ENCODE measurements around the gene YAP1.

Gene YAP1

GRCh38 chr11:102121329-102121728 is 11.1 kb downstream of the YAP1 start:
- no peak overlapping the region for H3K9ac ChIP-seq (ENCODE audit: insufficient read length)
- no peak overlapping the region for H3K27ac ChIP-seq
- no peak overlapping the region for H3K4me3 ChIP-seq
- TF ChIP-seq POLR2AphosphoS5 (IDR thresholded peaks at IDR 0.05; ENCODE audit: borderline replicate concordance, low read depth, low read length) (no peak), EZH2 (IDR thresholded peaks at IDR 0.05) (no peak), FOXP2 (optimal IDR thresholded peaks at IDR 0.05; ENCODE audit: control extremely low read depth, extremely low read length, insufficient read depth) (no peak)
- H3K36me3 ChIP-seq (ENCODE audit: insufficient read depth, low read length): peaks cover 26% of the 10 kb centered on the region; the same call in 1 of the 2 replicates
- DNase-seq (ENCODE audit: low read depth, low spot score): no peak
- H3K9me3 ChIP-seq (ENCODE audit: low read depth, low read length): peaks cover 7% of the 10 kb centered on the region; the same call in 1 of the 2 replicates

- H3K27ac ChIP-seq: no peak overlapping the region
- TF ChIP-seq POLR2AphosphoS5 (IDR thresholded peaks at IDR 0.05; ENCODE audit: borderline replicate concordance, low read depth, low read length): no peak
- no peak for TF ChIP-seq EZH2 (IDR thresholded peaks at IDR 0.05)
- TF ChIP-seq FOXP2 (optimal IDR thresholded peaks at IDR 0.05; ENCODE audit: control extremely low read depth, extremely low read length, insufficient read depth): no peak
- no peak for DNase-seq (ENCODE audit: low read depth, low spot score)
These were observed 24.4 kb downstream of the YAP1 start for GRCh38 chr11:102134597-102134996.

GRCh38 chr11:102135256-102135655 is 25.0 kb downstream of the YAP1 start:
- Histone ChIP-seq H3K36me3 (ENCODE audit: insufficient read depth, low read length) (no peaks in the 10 kb centered on the region), H3K27ac (no peak overlapping the region), H3K4me3 (no peak overlapping the region), H3K9me3 (ENCODE audit: low read depth, low read length) (no peaks in the 10 kb centered on the region), H3K9ac (ENCODE audit: insufficient read length) (no peak overlapping the region)
- TF ChIP-seq EZH2 (IDR thresholded peaks at IDR 0.05): no peak
- no peak for TF ChIP-seq POLR2AphosphoS5 (IDR thresholded peaks at IDR 0.05; ENCODE audit: borderline replicate concordance, low read depth, low read length)
- TF ChIP-seq FOXP2 (optimal IDR thresholded peaks at IDR 0.05; ENCODE audit: control extremely low read depth, extremely low read length, insufficient read depth): no peak
- DNase-seq (ENCODE audit: low read depth, low spot score): no peak

More at GRCh38 chr11:102134597-102134996, 24.4 kb downstream of the YAP1 start:
- Histone ChIP-seq H3K36me3 (ENCODE audit: insufficient read depth, low read length) (no peaks in the 10 kb centered on the region), H3K9me3 (ENCODE audit: low read depth, low read length) (no peaks in the 10 kb centered on the region), H3K9ac (ENCODE audit: insufficient read length) (no peak overlapping the region), H3K4me3 (no peak overlapping the region)

DNA sequence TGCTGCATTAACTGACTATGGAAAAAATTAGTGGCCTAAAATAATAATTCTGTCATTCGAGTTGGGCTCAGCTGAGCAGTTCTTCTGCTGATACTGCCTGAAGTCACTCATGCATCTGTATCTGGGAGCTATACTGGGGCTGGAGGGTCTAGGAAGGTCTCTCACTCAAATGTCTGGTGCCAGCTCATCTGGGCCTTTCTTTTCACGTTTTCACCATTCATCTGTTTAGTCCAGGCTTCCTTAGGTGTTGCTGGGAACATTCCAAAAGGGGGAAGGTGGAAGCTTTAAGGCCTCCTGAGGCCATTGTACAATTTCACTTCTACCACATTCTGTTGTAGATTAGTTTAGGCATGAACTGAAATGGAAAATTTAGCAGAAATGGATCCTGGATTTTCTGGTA is 28.0 kb downstream of the YAP1 start:
- TF ChIP-seq POLR2AphosphoS5 (IDR thresholded peaks at IDR 0.05; ENCODE audit: borderline replicate concordance, low read depth, low read length): no peak
- no peak for TF ChIP-seq EZH2 (IDR thresholded peaks at IDR 0.05)
- TF ChIP-seq FOXP2 (optimal IDR thresholded peaks at IDR 0.05; ENCODE audit: control extremely low read depth, extremely low read length, insufficient read depth): no peak
- no peak overlapping the region for H3K9ac ChIP-seq (ENCODE audit: insufficient read length)
- DNase-seq (ENCODE audit: low read depth, low spot score): no peak
- H3K4me3 ChIP-seq: no peak overlapping the region
- no peaks in the 10 kb centered on the region for H3K9me3 ChIP-seq (ENCODE audit: low read depth, low read length)
- H3K36me3 ChIP-seq (ENCODE audit: insufficient read depth, low read length): no peaks in the 10 kb centered on the region
- peak overlapping the region; percentile 21; the same call in 1 of the 2 replicates for H3K27ac ChIP-seq

DNA sequence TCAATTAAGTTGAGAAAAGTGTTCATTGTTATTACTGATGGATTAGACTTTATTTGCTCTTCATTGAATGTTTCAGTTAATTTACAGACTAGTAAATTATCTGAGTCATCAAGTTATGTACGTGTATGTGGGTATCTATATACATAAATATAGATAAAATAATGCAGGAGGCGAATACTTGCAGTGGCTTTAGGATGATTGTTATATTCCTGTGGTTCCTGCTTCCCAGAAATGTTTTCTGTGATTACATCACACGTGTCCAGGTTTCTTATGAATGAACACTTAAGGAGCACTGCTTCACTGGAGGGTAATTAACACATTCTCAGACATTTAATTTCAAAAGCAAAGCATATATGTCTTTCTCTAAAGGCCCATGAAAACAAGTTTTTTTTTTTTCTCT is 28.4 kb downstream of the YAP1 start:
- no peak for TF ChIP-seq FOXP2 (optimal IDR thresholded peaks at IDR 0.05; ENCODE audit: control extremely low read depth, extremely low read length, insufficient read depth)
- no peak for TF ChIP-seq POLR2AphosphoS5 (IDR thresholded peaks at IDR 0.05; ENCODE audit: borderline replicate concordance, low read depth, low read length)
- no peak for TF ChIP-seq EZH2 (IDR thresholded peaks at IDR 0.05)
- no peak overlapping the region for H3K9ac ChIP-seq (ENCODE audit: insufficient read length)
- H3K9me3 ChIP-seq (ENCODE audit: low read depth, low read length): no peaks in the 10 kb centered on the region
- DNase-seq (ENCODE audit: low read depth, low spot score): no peak
- H3K36me3 ChIP-seq (ENCODE audit: insufficient read depth, low read length): no peaks in the 10 kb centered on the region
- peak overlapping the region; percentile 21 for H3K27ac ChIP-seq
- H3K4me3 ChIP-seq: no peak overlapping the region

- no peak for TF ChIP-seq POLR2AphosphoS5 (IDR thresholded peaks at IDR 0.05; ENCODE audit: borderline replicate concordance, low read depth, low read length)
- TF ChIP-seq EZH2 (IDR thresholded peaks at IDR 0.05): no peak
- no peak for TF ChIP-seq FOXP2 (optimal IDR thresholded peaks at IDR 0.05; ENCODE audit: control extremely low read depth, extremely low read length, insufficient read depth)
- H3K9ac ChIP-seq (ENCODE audit: insufficient read length): no peak overlapping the region
- no peaks in the 10 kb centered on the region for H3K9me3 ChIP-seq (ENCODE audit: low read depth, low read length)
- peak overlapping the region; percentile 21 for H3K27ac ChIP-seq
- DNase-seq (ENCODE audit: low read depth, low spot score): no peak
- H3K36me3 ChIP-seq (ENCODE audit: insufficient read depth, low read length): no peaks in the 10 kb centered on the region
- no peak overlapping the region for H3K4me3 ChIP-seq
These were observed 28.8 kb downstream of the YAP1 start for GRCh38 chr11:102139081-102139498.

DNA sequence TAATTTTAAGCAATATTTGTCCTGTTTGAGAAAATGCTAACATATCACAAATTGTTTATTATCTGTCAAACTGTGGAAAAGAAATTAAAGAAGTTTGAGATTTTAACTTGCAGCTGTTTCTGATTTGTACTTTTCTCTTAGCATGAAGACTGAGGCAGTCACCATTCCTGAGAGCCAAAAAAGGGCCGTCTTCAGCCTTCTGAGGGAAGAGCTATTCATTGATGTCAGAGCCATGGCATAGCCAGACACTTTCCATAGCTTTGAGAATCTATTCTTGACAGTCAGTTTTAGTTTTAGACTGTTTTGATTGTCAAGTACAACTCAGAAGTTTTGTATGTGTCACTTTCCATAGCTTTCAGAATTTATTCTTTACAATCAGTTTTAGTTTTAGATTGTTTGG is 32.1 kb downstream of the YAP1 start:
- Histone ChIP-seq H3K36me3 (ENCODE audit: insufficient read depth, low read length) (no peaks in the 10 kb centered on the region), H3K27ac (peak overlapping the region; percentile 72), H3K9me3 (ENCODE audit: low read depth, low read length) (no peaks in the 10 kb centered on the region), H3K4me3 (no peak overlapping the region; the same call in 1 of the 2 replicates), H3K9ac (ENCODE audit: insufficient read length) (peak overlapping the region; percentile 18)
- TF ChIP-seq EZH2 (IDR thresholded peaks at IDR 0.05) (no peak), FOXP2 (optimal IDR thresholded peaks at IDR 0.05; ENCODE audit: control extremely low read depth, extremely low read length, insufficient read depth) (no peak), POLR2AphosphoS5 (IDR thresholded peaks at IDR 0.05; ENCODE audit: borderline replicate concordance, low read depth, low read length) (no peak)
- DNase-seq (ENCODE audit: low read depth, low spot score): no peak

DNA sequence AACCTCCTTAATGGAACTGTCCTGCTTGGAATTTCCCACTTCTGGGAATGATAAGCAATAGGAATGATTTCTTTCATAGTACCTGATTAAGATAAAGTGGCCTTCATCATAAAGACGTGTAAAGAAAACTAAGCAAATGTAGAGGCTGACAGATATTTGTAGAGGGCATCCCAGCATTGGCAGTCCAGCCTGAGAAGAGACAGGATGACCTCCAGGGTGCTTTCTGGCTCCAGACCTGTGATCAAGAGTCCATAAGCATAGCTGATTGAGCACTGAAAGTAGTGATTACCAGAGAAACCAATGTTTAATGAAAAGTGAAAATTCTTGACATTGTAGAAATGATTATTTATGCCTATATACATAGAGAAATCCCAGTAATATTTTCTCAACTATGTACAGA is 33.6 kb downstream of the YAP1 start:
- H3K36me3 ChIP-seq (ENCODE audit: insufficient read depth, low read length): no peaks in the 10 kb centered on the region
- H3K4me3 ChIP-seq: peak overlapping the region; percentile 52
- H3K9me3 ChIP-seq (ENCODE audit: low read depth, low read length): no peaks in the 10 kb centered on the region
- no peak for TF ChIP-seq POLR2AphosphoS5 (IDR thresholded peaks at IDR 0.05; ENCODE audit: borderline replicate concordance, low read depth, low read length)
- TF ChIP-seq FOXP2 (optimal IDR thresholded peaks at IDR 0.05; ENCODE audit: control extremely low read depth, extremely low read length, insufficient read depth): no peak
- TF ChIP-seq EZH2 (IDR thresholded peaks at IDR 0.05): no peak
- DNase-seq (ENCODE audit: low read depth, low spot score): no peak
- H3K27ac ChIP-seq: peak overlapping the region; percentile 94
- H3K9ac ChIP-seq (ENCODE audit: insufficient read length): peak overlapping the region; percentile 21
